Fibroblast of pulmonary artery (primary cell): ENCODE data around the gene YIPF6.

Experiments used
- DNase-seq: peaks from one replicate; pipeline ENCODE4 v3.0.0-alpha.2; 2010; ENCODE audit warnings: low read depth
- H3K4me3 ChIP-seq: replicated peaks from 2 replicates; pipeline ENCODE4 v1.5.1; 2011; ENCODE audit warnings: low read depth, mild to moderate bottlenecking, control low read depth, low read length, moderate library complexity
- CTCF ChIP-seq: IDR thresholded peaks from 2 replicates; pipeline ENCODE4 v1.5.1; 2011; ENCODE audit warnings: mild to moderate bottlenecking, control low read depth, low read length, inconsistent platforms; ENCODE audit errors: missing control alignments

Gene YIPF6

GRCh38 chrX:68498508-68499379 lies at the start of gene YIPF6:
Gene YIPF6 (plus strand): TSS chrX:68499051. CDS start chrX:68499067, 16 bp downstream.
- no peak for TF ChIP-seq CTCF
- H3K4me3 ChIP-seq, result peak within 1 kb of the TSS; percentile 86
- peak; percentile 73 for DNase-seq

- DNase-seq, result no peak
- TF ChIP-seq CTCF, result no peak
- no peak overlapping the region for H3K4me3 ChIP-seq
These were observed 47.1 kb upstream of the YIPF6 start for GRCh38 chrX:68451720-68452119.

GRCh38 chrX:68454476-68455150 lies 44.2 kb upstream of the YIPF6 start:
- no peak for TF ChIP-seq CTCF
- no peak for DNase-seq
- H3K4me3 ChIP-seq, result no peak overlapping the region

- H3K4me3 ChIP-seq, result no peak overlapping the region
- no peak for TF ChIP-seq CTCF
- DNase-seq, result no peak
These were observed 43.7 kb upstream of the YIPF6 start for GRCh38 chrX:68455151-68455510.

GRCh38 chrX:68461093-68461492 lies 37.8 kb upstream of the YIPF6 start:
- no peak for DNase-seq
- no peak for TF ChIP-seq CTCF
- H3K4me3 ChIP-seq, result no peak overlapping the region

GRCh38 chrX:68461576-68461975 lies 37.3 kb upstream of the YIPF6 start:
- no peak overlapping the region for H3K4me3 ChIP-seq
- TF ChIP-seq CTCF, result no peak
- no peak for DNase-seq
